Anterior cingulate cortex (tissue), 58 donors: Measurements from ENCODE around the gene LPP.

ENCODE experiments used
- DNase-seq, 58 donors: peaks; one replicate each; lab custom pipeline; 2025; lab: John Stamatoyannopoulos, UW

The LPP gene

GRCh38 chr3:188488801-188489200, 334.8 kb downstream of the LPP start:
- no peak for DNase-seq

GRCh38 chr3:188489639-188490405, 335.9 kb downstream of the LPP start:
- no peak for DNase-seq

- no peak for DNase-seq
Observed at GRCh38 chr3:188490416-188490815, 336.5 kb downstream of the LPP start.

GRCh38 chr3:188491276-188491687, 337.3 kb downstream of the LPP start:
- DNase-seq = no peak

- no peak for DNase-seq
Observed at GRCh38 chr3:188496390-188496789, 342.4 kb downstream of the LPP start.

DNA sequence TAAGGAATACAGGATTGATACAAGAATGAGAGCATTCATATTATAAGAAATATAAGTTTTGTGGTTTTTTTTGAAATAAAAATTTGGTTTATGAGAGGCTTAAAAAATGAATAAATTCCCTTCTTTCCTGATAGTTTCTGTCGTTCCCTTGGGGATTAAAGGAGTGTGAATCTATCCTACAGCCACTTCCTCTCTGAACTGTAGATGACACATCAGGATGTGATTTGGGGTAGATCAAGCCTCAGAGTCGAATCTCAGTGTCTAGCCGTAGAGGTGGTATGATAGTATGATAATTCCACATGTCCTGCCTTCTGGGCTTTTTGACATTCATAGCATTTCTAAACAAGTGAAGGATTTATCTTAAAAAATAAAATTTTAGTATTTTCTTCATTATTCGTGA, 343.1 kb downstream of the LPP start:
- DNase-seq = no peak

DNA sequence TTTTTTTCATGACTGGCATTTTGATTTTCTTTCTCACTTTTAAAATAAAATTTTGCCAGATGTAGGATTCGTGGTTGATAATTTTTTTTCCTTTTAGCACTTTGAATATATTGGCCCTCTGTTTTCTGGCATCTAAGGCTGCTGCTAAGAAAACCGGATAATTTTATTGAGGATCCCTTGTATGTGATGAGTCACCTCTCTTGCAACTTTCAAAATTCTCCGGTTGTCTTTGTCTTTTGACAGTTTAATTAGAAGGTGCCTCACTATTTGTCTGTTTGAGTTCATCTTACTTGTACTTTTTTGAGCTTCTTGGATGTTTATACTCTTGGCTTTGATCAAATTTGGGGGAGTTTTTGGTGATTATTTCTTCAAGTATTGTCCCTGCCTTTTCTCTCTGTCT, 349.7 kb downstream of the LPP start:
- DNase-seq = no peak

DNA sequence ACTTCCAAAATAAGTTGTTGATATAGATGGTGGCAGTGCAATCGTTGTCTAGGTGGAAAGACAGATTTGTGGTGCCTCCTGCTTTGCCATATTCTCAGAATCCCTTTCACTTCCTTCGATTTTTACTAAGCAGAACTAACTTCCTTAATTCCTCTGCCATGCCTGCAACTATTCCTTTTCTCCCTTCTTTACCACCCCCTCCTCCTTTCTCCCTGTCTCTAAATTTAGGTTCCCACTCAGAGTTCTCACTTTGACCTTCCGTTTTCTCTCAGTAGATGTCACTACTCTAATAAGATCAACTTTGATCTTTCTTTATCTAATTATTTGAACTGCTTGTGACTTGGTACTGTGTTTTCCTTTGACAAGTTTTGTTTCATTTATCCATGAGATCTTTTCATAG, 351.2 kb downstream of the LPP start:
- no peak for DNase-seq

- no peak for DNase-seq
Observed at GRCh38 chr3:188505911-188506310, 352.0 kb downstream of the LPP start.

GRCh38 chr3:188506446-188506845, 352.5 kb downstream of the LPP start:
- no peak for DNase-seq

DNA sequence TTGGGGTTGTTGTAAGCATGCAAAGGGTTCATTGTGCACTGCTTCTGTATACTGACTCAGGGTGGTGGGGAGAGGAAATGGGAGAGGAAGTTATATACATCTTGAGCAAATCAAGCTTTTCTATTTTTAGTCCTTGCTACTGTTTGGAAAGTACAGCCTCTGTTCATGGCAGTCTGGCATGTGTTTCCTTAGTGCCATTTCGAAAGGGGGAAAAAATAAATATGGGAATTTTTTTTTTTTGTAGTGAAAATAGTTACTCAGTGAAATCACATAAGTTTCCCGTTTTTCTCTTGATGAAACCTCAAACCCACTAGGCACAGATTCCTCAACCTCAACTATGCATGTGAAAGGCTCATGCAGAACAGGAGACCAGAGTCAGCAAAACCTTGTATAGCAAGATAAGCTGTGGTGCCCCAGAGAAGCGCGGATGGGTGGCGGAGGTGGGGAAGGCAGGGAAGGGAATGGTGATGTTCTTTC, 353.3 kb downstream of the LPP start:
- peak in 33 of 58 donors; percentile 1 to 54 (median 10) for DNase-seq

DNA sequence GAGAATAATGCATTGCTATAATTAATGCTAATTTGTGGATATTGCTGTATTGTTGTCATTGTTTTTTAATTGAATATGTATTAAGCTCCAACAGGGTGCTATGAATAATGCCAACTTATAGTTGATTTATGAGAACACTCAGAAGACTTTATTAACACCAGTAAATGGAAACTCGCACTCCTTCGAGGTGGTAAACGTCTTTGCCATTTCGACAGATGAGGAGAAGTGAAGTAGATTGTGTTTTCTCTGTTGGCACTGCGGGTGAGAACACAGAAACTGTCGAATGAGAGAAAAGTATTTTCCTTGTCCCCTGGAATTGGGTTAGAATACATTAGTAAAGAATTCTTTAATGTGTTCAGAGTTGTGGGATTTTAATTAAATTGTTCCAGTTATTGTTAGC, 354.5 kb downstream of the LPP start:
- DNase-seq = no peak

DNA sequence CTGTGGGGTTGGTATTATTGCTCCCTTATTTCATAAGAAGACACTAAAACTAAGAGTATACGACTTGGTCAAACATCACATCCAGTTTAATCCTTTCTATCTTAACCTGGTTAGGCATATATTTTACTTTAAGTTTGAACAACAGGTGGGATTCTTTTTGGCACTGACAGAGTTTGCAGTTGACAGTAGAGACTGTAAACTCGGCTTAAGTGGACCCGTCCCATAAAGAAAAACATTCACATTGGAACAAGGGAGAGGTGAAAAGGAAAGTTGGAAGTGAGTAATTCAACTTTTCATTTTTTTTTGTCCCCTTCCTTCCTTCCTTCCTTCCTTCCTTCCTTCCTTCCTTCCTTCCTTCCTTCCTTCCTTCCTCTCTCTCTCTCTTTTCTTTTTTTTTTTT, 355.4 kb downstream of the LPP start:
- no peak for DNase-seq

DNA sequence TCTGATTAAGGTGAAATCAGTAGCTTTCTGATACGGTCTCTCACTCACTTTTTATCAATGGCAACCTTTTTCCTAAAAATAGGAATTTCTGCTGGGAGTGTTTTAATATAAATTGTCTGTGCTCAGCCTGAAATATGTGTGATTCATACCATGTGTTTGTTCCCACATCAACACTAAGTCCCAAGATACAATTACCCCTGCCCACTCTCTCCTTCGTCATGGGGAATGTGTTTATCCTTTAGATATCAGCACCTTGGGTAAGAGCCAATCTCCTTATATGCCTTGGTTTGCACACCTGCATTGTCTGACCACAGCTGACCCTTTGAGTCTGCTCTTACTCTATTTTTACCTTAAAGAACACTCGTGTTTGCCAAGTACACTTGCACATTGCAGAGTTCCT, 356.4 kb downstream of the LPP start:
- peak in 1 of 58 donors; percentile 13 for DNase-seq

DNA sequence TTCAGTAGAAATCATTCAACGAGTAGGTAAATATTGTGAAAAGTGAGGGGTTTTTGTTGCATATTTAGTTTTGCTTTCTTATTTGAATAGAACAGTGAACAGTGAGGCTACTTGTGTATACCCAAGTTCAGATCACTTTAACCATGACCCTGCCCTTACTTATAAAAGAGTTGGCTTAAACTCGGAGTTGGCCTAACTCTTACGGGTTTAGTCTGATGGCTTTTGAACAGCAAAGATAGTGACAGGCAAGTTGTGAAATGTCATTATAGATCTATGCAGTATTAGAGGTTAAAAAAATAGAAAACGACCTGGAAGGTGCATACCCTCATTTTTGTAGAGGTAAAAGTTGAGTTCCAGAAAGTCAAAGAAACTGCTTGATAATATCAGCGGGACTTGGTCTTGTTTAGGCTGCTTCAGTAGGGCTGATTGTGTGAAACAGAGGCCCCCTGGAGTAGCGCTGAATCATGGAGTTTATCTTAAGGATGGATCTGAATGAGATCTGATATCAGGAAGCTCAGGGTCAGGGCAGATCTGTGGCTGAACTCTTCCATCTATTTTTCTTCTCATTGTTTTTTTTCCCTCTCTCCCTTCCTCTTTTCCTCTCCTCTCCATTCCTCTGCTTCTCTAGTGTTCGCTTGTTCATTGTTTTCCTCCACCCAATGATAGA, 359.8 kb downstream of the LPP start:
- no peak for DNase-seq

GRCh38 chr3:188516515-188516914, 362.6 kb downstream of the LPP start:
- no peak for DNase-seq

DNA sequence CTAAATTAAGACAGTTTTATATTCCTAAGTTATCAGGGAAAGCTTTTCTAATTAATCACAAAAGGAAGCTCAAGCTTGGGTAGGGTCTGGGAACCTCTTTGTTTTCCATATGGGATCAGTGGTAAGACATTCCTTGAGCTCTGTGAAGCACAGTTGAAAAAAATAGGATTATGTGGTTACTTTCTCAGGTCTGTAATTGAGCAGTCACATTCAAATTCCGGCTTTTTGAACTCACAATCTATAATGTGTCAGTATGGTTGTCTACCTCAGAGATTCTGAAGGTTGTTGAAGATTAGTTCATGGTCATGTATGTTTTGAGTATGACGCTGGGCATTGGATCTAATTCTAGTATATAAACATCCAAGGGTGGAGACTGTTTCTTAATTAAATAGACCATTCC, 364.5 kb downstream of the LPP start:
- no peak for DNase-seq

GRCh38 chr3:188518835-188519452, 365.0 kb downstream of the LPP start:
- no peak for DNase-seq

DNA sequence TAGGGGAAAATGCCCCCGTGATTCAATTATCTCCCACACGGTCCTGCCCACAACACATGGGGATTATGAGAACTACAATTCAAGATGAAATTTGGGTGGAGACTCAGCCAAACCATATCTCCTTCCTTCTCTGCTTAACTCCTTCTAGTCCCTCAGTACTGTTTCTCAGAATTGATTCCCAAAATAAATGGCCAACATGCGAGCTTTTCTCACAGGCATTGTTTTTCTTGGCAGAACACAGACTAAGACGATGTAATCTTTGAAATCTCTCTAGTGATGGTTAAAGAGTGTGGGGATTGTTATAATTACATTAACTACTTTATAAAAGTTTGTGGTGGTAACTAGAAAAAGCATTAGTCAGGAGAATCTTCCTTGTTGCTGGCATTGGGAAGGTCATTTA, 366.5 kb downstream of the LPP start:
- DNase-seq = no peak

GRCh38 chr3:188522115-188522514, 368.2 kb downstream of the LPP start:
- no peak for DNase-seq

DNA sequence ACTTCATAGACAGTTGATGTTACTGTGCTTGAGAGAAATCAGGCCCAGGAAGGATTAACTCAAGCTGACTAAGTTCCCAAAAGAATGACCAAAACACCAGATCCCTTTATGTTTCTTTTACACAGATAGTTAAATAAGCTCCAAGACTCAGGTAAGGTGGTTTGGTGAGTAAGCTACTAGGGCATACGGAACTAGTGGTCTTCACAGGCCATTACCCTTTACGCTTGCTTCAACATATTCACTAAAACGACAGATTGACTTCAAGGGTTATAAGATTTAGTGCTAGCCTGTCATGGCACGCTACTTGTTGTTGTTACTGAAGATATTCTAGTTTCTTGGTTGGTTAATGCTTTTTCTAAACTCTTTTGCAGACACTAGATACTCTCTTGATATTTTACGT, 369.3 kb downstream of the LPP start:
- DNase-seq = no peak

GRCh38 chr3:188524052-188524451, 370.1 kb downstream of the LPP start:
- DNase-seq = no peak
